ENCODE data around the gene ACER2.

Gene ACER2

DNA sequence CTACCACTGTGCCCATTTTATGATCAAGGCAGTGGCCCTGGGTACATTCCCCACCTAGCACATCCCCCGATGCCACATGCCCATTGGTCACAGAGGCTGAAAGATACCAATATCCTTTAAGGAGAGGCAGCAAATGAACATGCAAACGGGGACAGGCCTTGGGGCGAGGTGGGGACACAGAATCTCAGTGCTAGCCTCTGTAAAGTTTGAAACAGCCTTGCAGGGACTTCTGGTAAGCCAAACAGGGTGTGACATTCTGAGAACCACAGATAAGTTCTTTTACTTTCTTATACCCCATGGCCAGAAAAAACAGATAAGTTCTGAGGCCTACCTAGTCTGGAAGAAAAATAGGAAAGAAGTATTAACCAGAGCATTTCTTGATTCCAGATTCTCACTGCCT is 60.5 kb downstream of the ACER2 start:
- Histone ChIP-seq H3K9me3 (ENCODE audit: control insufficient read depth, insufficient read depth, low read length) (no peaks in the 10 kb centered on the region), H3K4me1 (ENCODE audit: control insufficient read depth, insufficient read depth, low read length) (peaks cover 6% of the 10 kb centered on the region; the same call in 1 of the 2 replicates)

DNA sequence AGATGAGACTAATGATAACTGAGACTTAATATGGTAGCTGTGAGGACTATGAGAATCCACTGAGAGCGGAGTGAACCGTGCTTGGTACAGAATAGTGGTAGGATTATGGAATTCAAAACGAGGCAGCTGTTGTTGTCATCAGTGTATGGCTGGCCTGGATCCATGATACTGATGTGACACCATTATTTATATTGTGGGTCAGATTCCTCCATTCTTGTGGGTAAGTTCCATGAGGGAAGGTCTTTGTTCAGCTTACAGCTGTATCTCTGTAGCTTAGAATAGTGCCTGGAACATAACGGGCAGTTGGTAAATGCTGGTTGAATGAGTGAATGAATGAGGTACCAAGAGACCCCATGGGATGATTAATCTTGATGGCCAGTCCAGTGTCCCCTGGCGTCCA is 61.8 kb downstream of the ACER2 start:
- H3K4me3 ChIP-seq (ENCODE audit: low read depth, low read length), result no peak overlapping the region
- H3K36me3 ChIP-seq (ENCODE audit: control insufficient read depth, insufficient read depth, low read length), result no peaks in the 10 kb centered on the region
- H3K4me1 ChIP-seq (ENCODE audit: control insufficient read depth, insufficient read depth, low read length), result 0 out of 2 replicates have a peak, but pooled peaks cover 3% of the 10 kb centered on the region
- H3K9me3 ChIP-seq (ENCODE audit: control insufficient read depth, insufficient read depth, low read length), result no peaks in the 10 kb centered on the region
- no peaks in the 10 kb centered on the region for H3K27me3 ChIP-seq (ENCODE audit: control insufficient read depth, insufficient read depth, low read length)
- no peak overlapping the region for H3K9ac ChIP-seq (ENCODE audit: low read depth, low read length)
- H3K27ac ChIP-seq (ENCODE audit: low read depth, low read length), result no peak overlapping the region

More for the DNA sequence above, 60.5 kb downstream of the ACER2 start:
- Histone ChIP-seq H3K27me3 (ENCODE audit: control insufficient read depth, insufficient read depth, low read length) (no peaks in the 10 kb centered on the region), H3K4me3 (ENCODE audit: low read depth, low read length) (no peak overlapping the region), H3K27ac (ENCODE audit: low read depth, low read length) (no peak overlapping the region), H3K36me3 (ENCODE audit: control insufficient read depth, insufficient read depth, low read length) (no peaks in the 10 kb centered on the region), H3K9ac (ENCODE audit: low read depth, low read length) (no peak overlapping the region)

DNA sequence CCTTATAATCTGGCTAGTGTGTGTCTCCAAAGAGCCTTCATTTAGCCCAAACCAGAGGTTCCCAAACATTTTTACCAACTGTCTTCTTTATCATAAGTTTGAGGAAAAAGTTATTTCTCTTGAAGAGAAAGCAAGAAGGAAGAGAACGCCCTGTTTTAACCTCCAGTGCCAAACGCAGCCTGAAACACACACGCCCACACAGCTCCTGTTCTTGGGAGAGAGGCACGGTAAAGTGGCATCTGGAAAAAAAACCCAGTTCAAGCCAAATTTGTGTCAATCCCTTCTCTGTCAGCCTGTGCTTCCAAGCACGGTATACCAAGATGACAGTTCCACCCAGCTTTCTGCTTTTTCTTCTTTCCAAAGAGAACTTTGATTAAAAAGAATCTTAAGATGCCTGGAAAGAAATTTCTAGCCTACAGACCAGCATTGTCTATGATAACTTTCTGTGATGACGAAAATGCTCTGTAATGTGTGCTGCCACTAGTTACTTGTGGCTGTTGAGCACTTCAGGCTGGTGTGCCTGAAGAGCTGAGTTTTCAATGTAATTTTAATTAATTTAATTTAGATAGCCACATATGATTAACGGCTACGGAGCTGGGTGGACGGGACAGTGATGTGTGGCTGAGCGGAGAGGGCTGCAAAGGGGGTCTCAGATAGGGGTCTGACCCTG is 62.3 kb downstream of the ACER2 start:
- H3K9ac ChIP-seq (ENCODE audit: low read depth, low read length), result no peak overlapping the region
- H3K4me3 ChIP-seq (ENCODE audit: low read depth, low read length), result no peak overlapping the region
- no peaks in the 10 kb centered on the region for H3K27me3 ChIP-seq (ENCODE audit: control insufficient read depth, insufficient read depth, low read length)
- H3K36me3 ChIP-seq (ENCODE audit: control insufficient read depth, insufficient read depth, low read length), result no peaks in the 10 kb centered on the region
- no peaks in the 10 kb centered on the region for H3K9me3 ChIP-seq (ENCODE audit: control insufficient read depth, insufficient read depth, low read length)
- H3K4me1 ChIP-seq (ENCODE audit: control insufficient read depth, insufficient read depth, low read length), result 0 out of 2 replicates have a peak, but pooled peaks cover 3% of the 10 kb centered on the region
- no peak overlapping the region for H3K27ac ChIP-seq (ENCODE audit: low read depth, low read length)

DNA sequence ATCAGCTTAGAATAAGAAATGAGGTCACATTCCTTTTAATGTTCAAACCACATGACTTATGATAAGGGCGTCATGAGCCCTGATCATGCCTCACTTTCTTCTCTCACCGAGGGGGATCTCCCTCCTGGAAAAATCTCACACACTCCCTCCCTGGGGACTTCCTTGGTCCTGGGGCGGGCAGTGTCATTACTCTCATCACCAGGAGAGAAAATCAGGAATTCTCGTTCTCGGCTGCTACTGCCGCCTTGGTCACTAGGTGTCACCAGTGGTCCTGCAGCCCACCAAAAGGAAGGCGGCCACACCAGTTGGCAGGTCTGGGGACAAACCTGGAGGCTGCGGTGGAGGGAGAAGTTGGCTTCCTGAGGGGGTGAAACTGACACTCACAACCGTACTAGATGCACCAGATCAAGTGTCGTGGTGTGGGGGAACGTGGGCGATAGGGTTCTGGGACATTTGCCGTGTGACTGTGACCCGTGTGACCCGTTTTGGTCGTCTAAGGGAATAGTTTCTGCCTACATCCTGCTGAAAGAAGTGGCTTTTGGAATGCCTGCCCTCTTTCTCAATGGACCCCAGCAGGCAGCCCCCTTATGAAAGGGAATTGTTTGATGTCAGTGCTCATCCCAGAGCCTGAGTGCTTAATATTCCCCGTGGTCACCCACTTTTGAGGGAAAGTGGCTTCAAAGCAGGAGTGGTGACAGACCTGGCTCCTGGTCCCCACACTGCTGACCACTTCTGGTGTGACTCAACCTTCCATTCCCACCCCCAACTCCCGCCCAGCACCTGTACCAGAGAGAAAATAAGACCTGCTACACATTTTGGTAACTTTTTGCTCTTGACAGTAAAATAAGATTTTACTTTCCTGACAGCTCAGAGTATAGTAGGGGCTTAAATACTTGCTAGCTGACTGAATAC is 63.2 kb downstream of the ACER2 start:
- no peaks in the 10 kb centered on the region for H3K36me3 ChIP-seq (ENCODE audit: control insufficient read depth, insufficient read depth, low read length)
- H3K4me3 ChIP-seq (ENCODE audit: low read depth, low read length), result peak overlapping the region; percentile 5; the same call in 1 of the 2 replicates
- 0 out of 2 replicates have a peak, but pooled peaks cover 3% of the 10 kb centered on the region for H3K4me1 ChIP-seq (ENCODE audit: control insufficient read depth, insufficient read depth, low read length)
- no peaks in the 10 kb centered on the region for H3K9me3 ChIP-seq (ENCODE audit: control insufficient read depth, insufficient read depth, low read length)
- no peak overlapping the region for H3K27ac ChIP-seq (ENCODE audit: low read depth, low read length)
- no peak overlapping the region for H3K9ac ChIP-seq (ENCODE audit: low read depth, low read length)
- no peaks in the 10 kb centered on the region for H3K27me3 ChIP-seq (ENCODE audit: control insufficient read depth, insufficient read depth, low read length)

DNA sequence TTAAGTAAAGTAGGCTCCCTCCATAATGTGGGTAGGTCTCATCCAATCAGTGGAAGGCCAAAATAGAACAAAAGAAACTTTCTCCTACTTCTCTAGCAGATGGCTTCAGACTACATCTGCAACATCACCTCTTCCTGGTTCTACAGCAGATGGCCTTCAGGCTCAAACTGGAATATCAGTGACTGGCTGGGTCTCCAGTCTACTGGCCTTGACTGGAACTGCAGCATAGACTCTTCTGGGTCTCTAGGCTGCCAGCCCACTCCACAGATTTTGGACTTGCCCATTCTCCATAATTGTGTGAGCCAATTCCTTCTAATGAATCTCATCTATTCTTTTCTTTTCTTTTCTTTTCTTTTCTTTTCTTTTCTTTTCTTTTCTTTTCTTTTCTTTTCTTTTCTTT is 64.8 kb downstream of the ACER2 start:
- no peak overlapping the region for H3K9ac ChIP-seq (ENCODE audit: low read depth, low read length)
- H3K27me3 ChIP-seq (ENCODE audit: control insufficient read depth, insufficient read depth, low read length), result no peaks in the 10 kb centered on the region
- H3K9me3 ChIP-seq (ENCODE audit: control insufficient read depth, insufficient read depth, low read length), result no peaks in the 10 kb centered on the region
- no peak overlapping the region for H3K4me3 ChIP-seq (ENCODE audit: low read depth, low read length)
- H3K4me1 ChIP-seq (ENCODE audit: control insufficient read depth, insufficient read depth, low read length), result 0 out of 2 replicates have a peak, but pooled peaks cover 3% of the 10 kb centered on the region
- no peaks in the 10 kb centered on the region for H3K36me3 ChIP-seq (ENCODE audit: control insufficient read depth, insufficient read depth, low read length)
- no peak overlapping the region for H3K27ac ChIP-seq (ENCODE audit: low read depth, low read length)

DNA sequence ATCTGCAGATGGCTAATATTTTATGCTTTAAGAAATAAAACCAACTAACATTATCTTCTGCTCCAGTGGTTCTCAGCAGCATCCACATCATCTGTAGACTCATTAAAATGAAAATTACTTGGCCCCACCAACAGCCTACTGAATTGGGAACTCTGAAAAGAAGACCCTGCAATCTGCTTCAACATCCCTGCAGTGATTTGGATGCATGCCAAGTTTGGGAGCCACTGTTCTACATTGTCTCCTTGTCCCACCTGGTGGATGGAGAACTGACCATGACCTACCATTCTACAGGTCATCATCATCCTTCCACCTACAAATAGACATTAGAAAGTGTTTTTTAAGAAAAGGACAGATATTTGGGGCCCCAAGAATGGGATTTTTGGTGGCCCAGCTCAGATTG is 71.1 kb downstream of the ACER2 start:
- Histone ChIP-seq H3K9me3 (ENCODE audit: control insufficient read depth, insufficient read depth, low read length) (no peaks in the 10 kb centered on the region), H3K27me3 (ENCODE audit: control insufficient read depth, insufficient read depth, low read length) (no peaks in the 10 kb centered on the region; the same call in 1 of the 2 replicates), H3K27ac (ENCODE audit: low read depth, low read length) (no peak overlapping the region), H3K36me3 (ENCODE audit: control insufficient read depth, insufficient read depth, low read length) (no peaks in the 10 kb centered on the region), H3K4me1 (ENCODE audit: control insufficient read depth, insufficient read depth, low read length) (no peaks in the 10 kb centered on the region), H3K4me3 (ENCODE audit: low read depth, low read length) (no peak overlapping the region), H3K9ac (ENCODE audit: low read depth, low read length) (no peak overlapping the region)

DNA sequence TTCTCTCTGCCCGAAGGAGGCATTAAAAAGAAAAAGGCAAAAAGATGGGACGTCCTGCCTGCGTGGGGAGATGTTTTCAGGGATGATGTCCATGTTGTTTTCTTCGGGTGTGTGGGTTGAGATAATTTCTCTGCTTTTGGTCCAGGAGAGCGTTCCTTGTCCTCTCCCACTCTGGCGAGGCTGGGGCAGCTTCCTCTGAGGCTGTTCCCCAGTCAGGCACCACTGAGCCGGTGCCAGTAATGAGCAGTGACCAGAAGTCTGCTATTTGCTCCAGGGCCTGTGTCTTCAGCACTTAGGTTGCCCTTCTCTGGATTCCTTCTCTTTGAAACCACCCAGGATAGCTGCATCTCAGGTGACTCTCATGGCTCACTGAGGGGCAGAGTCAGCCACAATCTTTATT is 71.5 kb downstream of the ACER2 start:
- no peak overlapping the region for H3K27ac ChIP-seq (ENCODE audit: low read depth, low read length)
- no peak overlapping the region for H3K9ac ChIP-seq (ENCODE audit: low read depth, low read length)
- no peaks in the 10 kb centered on the region for H3K9me3 ChIP-seq (ENCODE audit: control insufficient read depth, insufficient read depth, low read length)
- H3K27me3 ChIP-seq (ENCODE audit: control insufficient read depth, insufficient read depth, low read length), result no peaks in the 10 kb centered on the region; the same call in 1 of the 2 replicates
- H3K36me3 ChIP-seq (ENCODE audit: control insufficient read depth, insufficient read depth, low read length), result no peaks in the 10 kb centered on the region
- no peaks in the 10 kb centered on the region for H3K4me1 ChIP-seq (ENCODE audit: control insufficient read depth, insufficient read depth, low read length)
- H3K4me3 ChIP-seq (ENCODE audit: low read depth, low read length), result no peak overlapping the region

DNA sequence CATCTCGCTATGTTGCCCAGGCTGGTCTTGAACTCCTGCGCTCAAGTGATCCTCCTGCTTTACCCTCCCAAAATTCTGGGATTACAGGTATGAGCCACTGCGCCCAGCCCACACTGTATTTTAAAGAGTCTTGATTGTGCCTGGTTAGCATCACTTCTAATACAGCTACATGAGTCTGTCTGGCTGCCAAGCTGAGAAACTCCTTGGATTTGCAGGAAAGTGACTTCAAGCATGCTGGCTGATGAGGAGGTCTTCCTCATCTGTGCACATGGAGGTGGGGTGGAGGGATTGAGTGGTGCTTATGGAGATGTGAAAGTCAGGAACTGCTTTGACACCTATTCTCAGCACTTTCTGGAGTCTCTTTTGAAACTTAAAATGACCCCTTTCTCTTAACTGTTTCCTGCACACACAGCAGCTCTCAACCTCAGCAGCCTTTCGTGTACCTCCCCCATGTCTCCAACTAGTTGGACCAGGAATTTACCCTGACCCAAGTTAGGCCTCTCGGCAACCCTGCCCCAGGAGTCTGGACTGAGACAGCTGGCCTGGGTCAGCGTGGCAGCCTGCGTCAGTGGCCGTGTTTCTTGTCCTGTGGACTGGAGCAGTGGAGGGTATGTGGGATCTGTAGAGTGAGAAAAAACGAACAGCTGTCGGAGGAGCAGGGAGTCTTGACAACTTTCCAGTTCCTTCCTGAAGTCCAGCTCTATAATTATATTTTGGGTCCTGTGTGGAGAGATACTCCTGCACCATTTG is 72.5 kb downstream of the ACER2 start:
- H3K4me3 ChIP-seq (ENCODE audit: low read depth, low read length), result no peak overlapping the region
- no peak overlapping the region for H3K9ac ChIP-seq (ENCODE audit: low read depth, low read length)
- no peaks in the 10 kb centered on the region; the same call in 1 of the 2 replicates for H3K27me3 ChIP-seq (ENCODE audit: control insufficient read depth, insufficient read depth, low read length)
- no peak overlapping the region for H3K27ac ChIP-seq (ENCODE audit: low read depth, low read length)
- H3K36me3 ChIP-seq (ENCODE audit: control insufficient read depth, insufficient read depth, low read length), result no peaks in the 10 kb centered on the region
- H3K4me1 ChIP-seq (ENCODE audit: control insufficient read depth, insufficient read depth, low read length), result no peaks in the 10 kb centered on the region
- no peaks in the 10 kb centered on the region for H3K9me3 ChIP-seq (ENCODE audit: control insufficient read depth, insufficient read depth, low read length)

DNA sequence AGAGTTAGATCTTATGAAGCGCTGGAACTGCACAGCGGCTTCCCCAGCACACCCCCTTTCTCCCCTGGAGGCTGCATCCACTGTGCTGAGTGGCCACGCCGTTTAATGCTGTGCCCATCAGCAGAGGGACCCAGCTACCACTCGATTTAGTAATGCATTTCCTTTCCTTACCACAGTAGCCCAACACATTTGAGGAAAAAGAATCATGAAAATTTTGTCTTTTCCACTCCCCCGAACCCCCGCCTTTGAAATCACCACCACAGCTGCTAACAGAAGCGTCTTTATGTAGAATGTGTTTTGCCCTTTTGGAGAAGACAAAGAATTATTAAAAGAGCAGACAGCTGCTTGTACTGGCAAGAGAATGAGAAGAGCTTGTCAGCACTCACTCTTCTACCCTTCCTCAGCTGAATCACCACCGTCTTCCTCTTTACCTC is 73.2 kb downstream of the ACER2 start:
- H3K9ac ChIP-seq (ENCODE audit: low read depth, low read length), result no peak overlapping the region
- H3K27ac ChIP-seq (ENCODE audit: low read depth, low read length), result no peak overlapping the region

DNA sequence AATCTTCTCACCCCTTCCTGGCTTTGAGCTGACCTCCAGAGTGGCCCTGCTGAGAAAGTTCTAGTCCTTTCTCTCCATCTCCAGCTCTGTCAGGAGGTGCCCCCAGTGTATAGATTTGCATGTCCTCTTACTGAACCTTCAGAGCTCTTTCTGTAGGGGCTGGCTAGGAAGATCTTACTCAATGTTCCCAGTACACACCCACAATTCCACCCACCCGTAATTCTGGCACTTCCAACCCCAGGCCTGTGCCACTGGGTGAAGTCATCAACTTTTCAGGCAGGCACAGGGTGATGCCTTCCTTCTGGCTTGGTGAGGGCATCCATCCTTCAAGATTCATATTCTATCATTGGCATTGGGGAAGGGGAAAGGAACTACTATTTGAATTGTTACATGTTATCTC is 75.9 kb downstream of the ACER2 start:
- H3K27me3 ChIP-seq (ENCODE audit: control insufficient read depth, insufficient read depth, low read length), result no peaks in the 10 kb centered on the region; the same call in 1 of the 2 replicates
- no peak overlapping the region for H3K4me3 ChIP-seq (ENCODE audit: low read depth, low read length)
- no peak overlapping the region for H3K27ac ChIP-seq (ENCODE audit: low read depth, low read length)
- no peaks in the 10 kb centered on the region for H3K36me3 ChIP-seq (ENCODE audit: control insufficient read depth, insufficient read depth, low read length)
- H3K9me3 ChIP-seq (ENCODE audit: control insufficient read depth, insufficient read depth, low read length), result no peaks in the 10 kb centered on the region
- no peaks in the 10 kb centered on the region for H3K4me1 ChIP-seq (ENCODE audit: control insufficient read depth, insufficient read depth, low read length)
- H3K9ac ChIP-seq (ENCODE audit: low read depth, low read length), result no peak overlapping the region

More for the DNA sequence above, 73.2 kb downstream of the ACER2 start:
- no peak overlapping the region for H3K4me3 ChIP-seq (ENCODE audit: low read depth, low read length)
- H3K9me3 ChIP-seq (ENCODE audit: control insufficient read depth, insufficient read depth, low read length), result no peaks in the 10 kb centered on the region
- H3K36me3 ChIP-seq (ENCODE audit: control insufficient read depth, insufficient read depth, low read length), result no peaks in the 10 kb centered on the region
- H3K27me3 ChIP-seq (ENCODE audit: control insufficient read depth, insufficient read depth, low read length), result no peaks in the 10 kb centered on the region; the same call in 1 of the 2 replicates
- no peaks in the 10 kb centered on the region for H3K4me1 ChIP-seq (ENCODE audit: control insufficient read depth, insufficient read depth, low read length)

All from HUES48 (cell line).